ENCODE measurements around the gene TLL1.

GRCh38 chr4:165967486-165967885 is 94.4 kb downstream of the TLL1 start:
- TF ChIP-seq, protein P1, sequence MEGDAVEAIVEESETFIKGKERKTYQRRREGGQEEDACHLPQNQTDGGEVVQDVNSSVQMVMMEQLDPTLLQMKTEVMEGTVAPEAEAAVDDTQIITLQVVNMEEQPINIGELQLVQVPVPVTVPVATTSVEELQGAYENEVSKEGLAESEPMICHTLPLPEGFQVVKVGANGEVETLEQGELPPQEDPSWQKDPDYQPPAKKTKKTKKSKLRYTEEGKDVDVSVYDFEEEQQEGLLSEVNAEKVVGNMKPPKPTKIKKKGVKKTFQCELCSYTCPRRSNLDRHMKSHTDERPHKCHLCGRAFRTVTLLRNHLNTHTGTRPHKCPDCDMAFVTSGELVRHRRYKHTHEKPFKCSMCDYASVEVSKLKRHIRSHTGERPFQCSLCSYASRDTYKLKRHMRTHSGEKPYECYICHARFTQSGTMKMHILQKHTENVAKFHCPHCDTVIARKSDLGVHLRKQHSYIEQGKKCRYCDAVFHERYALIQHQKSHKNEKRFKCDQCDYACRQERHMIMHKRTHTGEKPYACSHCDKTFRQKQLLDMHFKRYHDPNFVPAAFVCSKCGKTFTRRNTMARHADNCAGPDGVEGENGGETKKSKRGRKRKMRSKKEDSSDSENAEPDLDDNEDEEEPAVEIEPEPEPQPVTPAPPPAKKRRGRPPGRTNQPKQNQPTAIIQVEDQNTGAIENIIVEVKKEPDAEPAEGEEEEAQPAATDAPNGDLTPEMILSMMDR (conservative IDR thresholded peaks at IDR 0.05 in 1 of 2, IDR thresholded peaks at IDR 0.05 in 1 of 2; ENCODE audit: extremely low read depth in 1 of 2, insufficient read depth in 1 of 2, low read depth in 1 of 2, low read length in 2 of 2), result no peak
- TF ChIP-seq EZH2 (IDR thresholded peaks at IDR 0.05; ENCODE audit: borderline replicate concordance, low read length), result no peak
